ENCODE measurements around the gene GRAMD4. TPM values are rescaled to one million over a fixed set of nuclear protein-coding genes. Genes with fewer than 3 reads are reported as not detected.

The GRAMD4 gene
- total and polyA plus RNA-seq, 7 donors = 11.3 to 39.3 (median 17.8) TPM

DNA sequence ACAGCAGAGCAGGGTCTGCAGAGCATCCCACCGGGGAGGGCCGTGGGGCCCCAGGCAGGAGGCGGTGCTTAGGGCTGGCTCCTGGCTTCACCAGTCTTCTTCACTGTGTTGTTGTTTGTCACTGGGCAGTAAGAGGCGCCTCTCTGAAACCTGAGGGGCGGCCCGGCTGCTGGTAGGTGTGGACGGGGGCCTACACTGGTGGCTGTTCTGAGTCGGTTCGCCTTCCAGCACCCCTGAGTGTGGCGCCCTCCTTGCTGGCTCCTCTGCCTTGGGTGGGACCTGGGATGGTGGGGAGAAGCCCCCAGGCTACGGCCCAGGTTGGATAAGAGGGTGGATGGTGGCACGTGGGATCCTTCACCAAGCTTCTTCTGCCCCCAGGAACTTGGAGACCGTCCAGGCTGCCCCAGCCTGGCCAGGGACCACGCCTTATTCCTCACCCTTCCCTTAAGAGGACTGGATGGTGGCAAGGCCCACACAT is 10.4 kb upstream of the GRAMD4 start:
- intact Hi-C loops (cut with DNase I) = no loop called here
- DNase-seq (no peak), ATAC-seq (no peak)
- TF ChIP-seq, protein P1, sequence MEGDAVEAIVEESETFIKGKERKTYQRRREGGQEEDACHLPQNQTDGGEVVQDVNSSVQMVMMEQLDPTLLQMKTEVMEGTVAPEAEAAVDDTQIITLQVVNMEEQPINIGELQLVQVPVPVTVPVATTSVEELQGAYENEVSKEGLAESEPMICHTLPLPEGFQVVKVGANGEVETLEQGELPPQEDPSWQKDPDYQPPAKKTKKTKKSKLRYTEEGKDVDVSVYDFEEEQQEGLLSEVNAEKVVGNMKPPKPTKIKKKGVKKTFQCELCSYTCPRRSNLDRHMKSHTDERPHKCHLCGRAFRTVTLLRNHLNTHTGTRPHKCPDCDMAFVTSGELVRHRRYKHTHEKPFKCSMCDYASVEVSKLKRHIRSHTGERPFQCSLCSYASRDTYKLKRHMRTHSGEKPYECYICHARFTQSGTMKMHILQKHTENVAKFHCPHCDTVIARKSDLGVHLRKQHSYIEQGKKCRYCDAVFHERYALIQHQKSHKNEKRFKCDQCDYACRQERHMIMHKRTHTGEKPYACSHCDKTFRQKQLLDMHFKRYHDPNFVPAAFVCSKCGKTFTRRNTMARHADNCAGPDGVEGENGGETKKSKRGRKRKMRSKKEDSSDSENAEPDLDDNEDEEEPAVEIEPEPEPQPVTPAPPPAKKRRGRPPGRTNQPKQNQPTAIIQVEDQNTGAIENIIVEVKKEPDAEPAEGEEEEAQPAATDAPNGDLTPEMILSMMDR (IDR thresholded peaks at IDR 0.05) = no peak
- Histone ChIP-seq H3K4me3 (no peak overlapping the region), H3K27ac (no peak overlapping the region), H3K27me3 (ENCODE audit: insufficient read depth in 3 of 3, low read length in 2 of 3) (no peaks in the 10 kb centered on the region), H3K4me1 (no peaks in the 10 kb centered on the region), H3K36me3 (ENCODE audit: insufficient read depth in 1 of 2, low read depth in 1 of 2) (no peaks in the 10 kb centered on the region), H3K9me3 (no peaks in the 10 kb centered on the region)
- 87 to 92% (median 88%) methylated on average over 13 to 14 of the region's 14 CpGs for WGBS, 3 donors

DNA sequence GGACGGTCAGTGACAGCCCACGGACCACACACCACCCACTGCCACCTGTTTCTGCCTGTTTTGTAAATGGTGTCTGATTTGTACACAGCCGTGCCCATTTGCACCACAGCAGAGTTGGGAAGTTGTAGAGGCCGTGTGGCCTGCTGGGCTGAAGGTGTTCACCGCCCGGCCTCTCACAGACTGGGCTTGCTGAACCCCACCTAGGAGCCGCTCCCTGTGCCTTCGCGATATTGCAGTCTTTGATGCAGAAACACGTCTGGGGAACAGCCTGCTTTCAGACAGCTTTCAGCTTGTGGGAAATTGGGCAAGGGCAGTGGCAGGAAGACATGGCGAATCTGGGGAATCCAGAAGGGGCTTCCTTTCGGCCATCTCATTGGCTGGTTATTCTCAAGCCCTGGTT is 9.8 kb upstream of the GRAMD4 start:
- Histone ChIP-seq H3K36me3 (ENCODE audit: insufficient read depth in 1 of 2, low read depth in 1 of 2) (no peaks in the 10 kb centered on the region), H3K27ac (no peak overlapping the region), H3K4me3 (no peak overlapping the region), H3K9me3 (no peaks in the 10 kb centered on the region), H3K27me3 (ENCODE audit: insufficient read depth in 3 of 3, low read length in 2 of 3) (no peaks in the 10 kb centered on the region), H3K4me1 (no peaks in the 10 kb centered on the region)
- ATAC-seq (peak in 1 of 4 donors; percentile 22), DNase-seq (no peak)
- 79 to 81% (median 79%) methylated on average over 12 of the region's 12 CpGs for WGBS, 3 donors
- intact Hi-C loops (cut with DNase I) = no loop called here
- TF ChIP-seq, protein P1 (IDR thresholded peaks at IDR 0.05) = no peak

DNA sequence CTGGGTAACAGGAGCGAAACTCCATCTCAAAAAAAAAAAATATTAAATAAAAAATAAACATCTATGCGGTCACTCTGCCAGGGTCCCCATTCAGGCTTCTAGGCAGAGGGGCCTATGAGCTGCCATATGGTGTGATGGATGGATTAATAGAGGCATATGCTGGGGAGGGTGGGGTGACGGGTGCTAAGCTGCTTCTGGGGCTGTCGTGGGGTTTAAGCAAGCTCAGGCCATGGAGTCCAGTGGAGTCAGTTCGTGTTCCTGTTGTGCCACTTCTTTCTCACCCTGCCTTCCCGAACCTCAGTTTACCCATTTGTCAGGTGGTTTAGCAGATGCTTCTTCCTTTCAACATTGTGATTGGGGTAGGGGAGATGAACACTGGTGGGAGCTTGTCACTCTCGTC is 9.0 kb upstream of the GRAMD4 start:
- Histone ChIP-seq H3K9me3 (no peaks in the 10 kb centered on the region), H3K27ac (no peak overlapping the region), H3K27me3 (ENCODE audit: insufficient read depth in 3 of 3, low read length in 2 of 3) (no peaks in the 10 kb centered on the region), H3K4me3 (no peak overlapping the region), H3K36me3 (ENCODE audit: insufficient read depth in 1 of 2, low read depth in 1 of 2) (no peaks in the 10 kb centered on the region), H3K4me1 (no peaks in the 10 kb centered on the region)
- intact Hi-C loops (cut with DNase I) = no loop called here
- DNase-seq (no peak), ATAC-seq (no peak)
- WGBS, 3 donors = 88 to 98% (median 90%) methylated on average over 7 of the region's 7 CpGs
- TF ChIP-seq, protein P1 (IDR thresholded peaks at IDR 0.05) = no peak

DNA sequence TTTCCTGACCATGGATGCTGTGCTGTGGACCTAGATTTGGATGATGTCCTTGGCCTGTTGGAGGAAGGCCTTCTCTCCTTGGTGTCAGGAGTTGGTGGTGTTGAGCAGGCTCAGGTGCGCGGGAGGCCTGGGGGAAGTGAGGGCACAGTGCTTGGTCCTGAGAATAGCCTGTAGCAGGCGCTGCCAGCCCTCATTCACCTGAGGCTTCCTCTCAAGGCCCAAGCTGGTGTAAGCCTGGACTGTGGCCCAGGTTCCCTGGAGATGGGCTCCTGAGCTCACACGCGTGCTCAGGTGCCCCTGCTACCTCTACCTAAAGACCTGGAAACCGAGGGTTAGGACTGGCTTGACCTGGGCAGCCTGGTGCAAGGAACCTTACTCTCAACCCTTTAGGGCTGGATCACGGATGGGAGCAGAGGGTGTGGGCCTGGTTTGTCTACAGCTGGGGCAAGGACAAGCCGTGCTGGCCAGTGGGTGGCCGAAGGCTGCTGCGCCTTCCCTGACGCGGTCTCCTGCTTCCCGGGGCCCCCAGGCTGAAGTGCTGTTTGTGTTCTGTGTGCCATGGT is 7.8 kb upstream of the GRAMD4 start:
- Histone ChIP-seq H3K27ac (no peak overlapping the region), H3K4me1 (peaks cover under 1% of the 10 kb centered on the region)

More for the DNA sequence above, 7.8 kb upstream of the GRAMD4 start:
- no peak for DNase-seq
- intact Hi-C loops (cut with DNase I) = no loop called here
- 76 to 79% (median 77%) methylated on average over 13 of the region's 13 CpGs for WGBS, 3 donors
- peak in 3 of 4 donors; percentile 8 to 24 (median 16) for ATAC-seq
- no peak overlapping the region for H3K4me3 ChIP-seq
- H3K9me3 ChIP-seq = no peaks in the 10 kb centered on the region
- H3K36me3 ChIP-seq (ENCODE audit: insufficient read depth in 1 of 2, low read depth in 1 of 2) = no peaks in the 10 kb centered on the region
- no peaks in the 10 kb centered on the region for H3K27me3 ChIP-seq (ENCODE audit: insufficient read depth in 3 of 3, low read length in 2 of 3)
- TF ChIP-seq, protein P1 (IDR thresholded peaks at IDR 0.05) = no peak
